ENCODE measurements around the gene MCM5. TPM values are rescaled to one million over a fixed set of nuclear protein-coding genes. Genes with fewer than 3 reads are reported as not detected.
"Not testable (repeated sequence)": the region's sequence is repeated elsewhere in the genome, so short reads cannot be mapped to it uniquely, and the experiment has no call there.

MCM5 gene
- total and polyA plus RNA-seq, 2 donors = 22.2 to 24.7 TPM

DNA sequence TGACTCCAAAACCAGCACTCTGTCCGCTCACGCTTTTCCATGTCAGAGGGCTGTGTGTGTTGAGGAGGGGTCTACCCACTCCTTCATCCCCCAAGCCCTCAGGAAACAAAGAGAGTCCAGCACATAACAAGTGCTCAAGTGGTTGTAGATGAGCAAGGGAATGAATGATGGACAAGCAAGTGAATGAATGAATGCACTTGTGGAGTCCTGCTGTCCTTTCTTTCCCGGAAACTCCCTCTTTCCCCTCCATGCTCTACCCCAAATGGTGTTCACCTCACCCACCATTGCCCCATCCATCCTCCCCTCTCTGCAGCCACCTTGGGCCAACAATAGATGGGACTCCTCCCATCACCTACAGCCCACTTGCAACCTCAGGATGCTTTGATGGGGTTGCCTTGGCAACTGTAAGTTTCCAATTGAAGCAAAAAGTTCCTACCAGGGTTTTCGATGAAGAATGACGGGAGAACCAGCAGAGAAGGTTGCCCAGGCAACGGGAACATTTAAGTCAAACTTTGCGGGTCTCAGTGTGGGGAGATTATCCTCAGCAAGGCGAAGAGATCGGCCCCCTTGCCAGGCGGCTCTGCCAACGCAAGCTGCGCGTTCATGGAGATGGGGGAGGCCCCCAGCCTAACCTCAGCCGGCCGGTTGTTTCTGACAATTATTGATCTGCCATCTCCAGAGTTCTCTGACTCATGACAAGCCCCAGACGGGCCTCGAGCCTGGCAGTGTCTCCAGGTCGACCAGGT is 51.1 kb downstream of the MCM5 start:
- 88% methylated on average over 18 of the region's 18 CpGs for WGBS
- no peaks in the 10 kb centered on the region for H3K36me3 ChIP-seq (ENCODE audit: insufficient read depth)
- no peak for DNase-seq (ENCODE audit: extremely low spot score)

DNA sequence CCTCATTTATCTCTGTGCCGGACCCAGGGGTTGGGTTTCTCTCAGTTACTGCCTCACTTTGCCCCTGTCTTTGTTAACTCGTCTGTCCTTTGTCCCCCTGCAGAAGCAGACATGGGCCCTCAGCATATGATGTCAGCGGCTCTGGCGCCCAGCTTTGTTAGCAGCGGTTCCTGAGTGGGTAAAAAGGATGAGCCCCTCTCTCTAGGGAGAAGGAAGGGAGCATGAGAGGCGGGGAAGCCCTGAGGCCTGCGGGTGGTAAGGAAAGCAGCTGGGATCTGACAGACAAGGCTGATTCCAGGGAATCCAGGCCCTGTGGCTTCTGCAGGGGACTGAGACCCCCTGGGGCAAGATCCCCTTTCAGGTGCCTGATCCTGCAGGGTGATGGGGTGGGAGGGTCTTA is 51.7 kb downstream of the MCM5 start:
- Histone ChIP-seq H3K4me1 (ENCODE audit: insufficient read depth) (no peaks in the 10 kb centered on the region), H3K4me3 (ENCODE audit: low read depth, low read length) (no peak overlapping the region), H3K36me3 (ENCODE audit: insufficient read depth) (no peaks in the 10 kb centered on the region), H3K27ac (ENCODE audit: low read depth) (peak overlapping the region; percentile 65)
- no peak for DNase-seq (ENCODE audit: extremely low spot score)
- 86% methylated on average over 7 of the region's 7 CpGs for WGBS

More for the DNA sequence above, 51.1 kb downstream of the MCM5 start:
- H3K27ac ChIP-seq (ENCODE audit: low read depth) = no peak overlapping the region
- no peaks in the 10 kb centered on the region for H3K4me1 ChIP-seq (ENCODE audit: insufficient read depth)
- no peak overlapping the region for H3K4me3 ChIP-seq (ENCODE audit: low read depth, low read length)

DNA sequence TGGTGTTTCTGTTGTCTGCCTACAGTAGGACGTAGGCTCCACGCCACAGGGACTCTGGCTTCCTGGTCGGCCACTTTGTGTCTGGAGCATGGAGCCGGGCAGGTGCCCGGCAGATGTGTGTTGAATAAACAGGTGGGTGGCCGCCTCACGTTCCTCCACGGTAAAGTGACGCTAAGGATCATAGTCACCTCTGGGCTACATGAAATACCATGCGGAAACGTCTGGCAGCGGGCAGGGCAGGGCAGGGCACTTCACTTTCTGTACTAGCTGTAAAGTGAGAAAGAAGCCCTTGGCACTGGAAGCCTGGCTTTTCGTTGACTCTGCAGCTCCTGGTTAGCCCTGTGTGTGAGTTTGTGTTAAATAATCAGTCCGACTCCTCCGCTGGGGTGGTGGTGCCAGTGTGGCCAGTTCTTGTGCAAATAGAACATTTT is 52.4 kb downstream of the MCM5 start:
- Histone ChIP-seq H3K4me3 (ENCODE audit: low read depth, low read length) (no peak overlapping the region), H3K36me3 (ENCODE audit: insufficient read depth) (no peaks in the 10 kb centered on the region), H3K27ac (ENCODE audit: low read depth) (peak overlapping the region; percentile 65), H3K4me1 (ENCODE audit: insufficient read depth) (no peaks in the 10 kb centered on the region)
- WGBS = 88% methylated on average over 15 of the region's 15 CpGs
- peak; percentile 49 for DNase-seq (ENCODE audit: extremely low spot score)

DNA sequence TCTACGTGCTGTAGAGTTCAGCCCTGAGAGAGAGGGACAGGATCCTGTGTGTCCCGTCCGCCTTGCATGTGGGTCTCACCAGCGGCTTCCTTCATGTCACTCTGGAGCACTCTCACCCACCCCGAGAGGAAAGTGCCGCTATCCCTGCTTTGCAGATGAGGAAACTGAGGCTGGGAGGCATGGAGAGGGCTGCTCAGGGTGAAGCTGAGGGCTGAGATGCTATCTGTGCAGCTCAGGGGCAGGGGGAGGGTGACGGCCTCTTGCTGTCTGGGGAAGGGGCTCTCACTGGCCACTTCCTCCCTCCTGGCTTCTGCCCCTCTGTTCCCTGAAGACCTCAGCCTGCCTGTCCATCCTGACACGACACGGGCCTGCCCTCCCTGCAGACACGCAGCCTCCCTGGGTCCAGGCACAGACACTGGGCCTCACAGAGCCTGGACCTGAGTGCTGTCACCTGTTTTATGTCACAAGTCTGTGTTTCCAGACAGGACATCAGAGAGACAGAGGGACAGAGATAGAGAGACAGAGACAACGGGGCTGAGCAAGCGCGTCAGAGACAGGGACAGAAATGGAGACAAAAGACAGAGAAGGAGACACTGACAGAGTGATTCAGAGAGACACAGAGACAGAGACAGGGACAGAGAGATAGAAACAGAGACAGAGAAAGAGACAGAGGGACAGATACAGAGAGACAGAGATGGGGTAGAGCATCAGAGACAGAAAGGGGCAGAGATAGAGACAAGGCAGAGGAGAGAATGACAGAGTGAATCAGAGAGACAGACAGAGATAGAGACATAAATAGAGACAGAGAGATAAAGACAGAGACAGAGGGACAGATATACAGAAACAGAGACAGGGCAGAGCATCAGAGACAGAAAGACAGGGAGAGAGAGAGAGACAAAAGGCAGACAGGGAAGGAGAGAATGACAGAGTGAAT is 53.1 kb downstream of the MCM5 start:
- Histone ChIP-seq H3K4me3 (ENCODE audit: low read depth, low read length) (no peak overlapping the region), H3K4me1 (ENCODE audit: insufficient read depth) (no peaks in the 10 kb centered on the region), H3K36me3 (ENCODE audit: insufficient read depth) (no peaks in the 10 kb centered on the region), H3K27ac (ENCODE audit: low read depth) (no peak overlapping the region)
- WGBS = 84% methylated on average over 13 of the region's 13 CpGs
- DNase-seq (ENCODE audit: extremely low spot score) = no peak

DNA sequence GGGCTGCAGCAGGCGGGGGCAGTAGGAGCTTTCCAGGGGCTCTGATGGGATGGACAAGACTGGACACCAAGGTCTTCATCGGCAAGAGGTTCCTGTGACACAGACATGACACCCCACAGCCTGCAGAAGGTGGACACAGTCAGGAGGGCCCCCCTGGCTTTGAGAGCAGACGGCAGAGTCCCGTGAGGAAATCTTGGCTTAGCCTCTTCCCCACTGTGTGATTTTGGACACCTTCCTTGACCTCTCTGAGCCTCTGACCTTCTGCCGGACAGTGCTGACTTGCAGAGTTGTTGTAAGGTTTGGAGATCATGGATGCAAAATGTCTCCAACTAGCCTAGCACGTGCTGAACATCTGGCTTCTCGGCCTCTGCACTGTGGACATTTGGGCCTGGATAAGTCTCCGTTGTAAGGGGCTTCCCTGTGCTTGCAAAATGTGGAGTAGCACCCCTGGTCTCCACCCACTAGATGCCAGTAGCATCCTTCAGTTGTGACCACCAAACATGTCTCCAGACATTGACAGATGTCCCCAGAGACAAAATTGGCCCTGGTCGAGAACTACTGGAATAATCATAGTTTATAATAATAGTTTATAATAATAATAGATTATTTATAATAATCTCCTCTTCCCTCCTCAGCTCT is 54.6 kb downstream of the MCM5 start:
- no peaks in the 10 kb centered on the region for H3K36me3 ChIP-seq (ENCODE audit: insufficient read depth)
- 59% methylated on average over 9 of the region's 9 CpGs for WGBS

DNA sequence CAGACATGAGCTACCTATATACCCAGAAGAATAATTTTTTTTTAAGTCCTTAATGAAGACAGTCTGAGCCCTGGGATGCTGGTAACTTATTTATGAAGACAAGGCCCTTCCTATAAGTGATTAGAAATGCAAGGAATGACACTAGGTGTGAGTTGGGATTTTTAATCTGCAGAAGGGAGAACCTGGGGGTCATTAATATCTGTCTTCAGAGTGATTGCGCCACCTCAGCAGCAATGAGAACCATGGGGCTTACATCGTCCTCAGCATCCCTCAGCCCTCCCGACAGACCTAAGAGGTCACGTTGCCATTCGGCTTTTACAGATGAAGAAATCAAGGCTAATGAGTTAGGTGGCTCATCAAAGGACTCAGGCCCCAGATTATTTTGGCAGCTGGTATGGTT is 55.6 kb downstream of the MCM5 start:
- no peak overlapping the region for H3K27ac ChIP-seq (ENCODE audit: low read depth)
- H3K36me3 ChIP-seq (ENCODE audit: insufficient read depth) = no peaks in the 10 kb centered on the region
- DNase-seq (ENCODE audit: extremely low spot score) = no peak
- WGBS = 93% methylated on average over 5 of the region's 5 CpGs
- no peaks in the 10 kb centered on the region for H3K4me1 ChIP-seq (ENCODE audit: insufficient read depth)
- H3K4me3 ChIP-seq (ENCODE audit: low read depth, low read length) = no peak overlapping the region

More for the DNA sequence above, 54.6 kb downstream of the MCM5 start:
- Histone ChIP-seq H3K4me1 (ENCODE audit: insufficient read depth) (no peaks in the 10 kb centered on the region), H3K27ac (ENCODE audit: low read depth) (no peak overlapping the region), H3K4me3 (ENCODE audit: low read depth, low read length) (no peak overlapping the region)
- DNase-seq (ENCODE audit: extremely low spot score) = no peak

DNA sequence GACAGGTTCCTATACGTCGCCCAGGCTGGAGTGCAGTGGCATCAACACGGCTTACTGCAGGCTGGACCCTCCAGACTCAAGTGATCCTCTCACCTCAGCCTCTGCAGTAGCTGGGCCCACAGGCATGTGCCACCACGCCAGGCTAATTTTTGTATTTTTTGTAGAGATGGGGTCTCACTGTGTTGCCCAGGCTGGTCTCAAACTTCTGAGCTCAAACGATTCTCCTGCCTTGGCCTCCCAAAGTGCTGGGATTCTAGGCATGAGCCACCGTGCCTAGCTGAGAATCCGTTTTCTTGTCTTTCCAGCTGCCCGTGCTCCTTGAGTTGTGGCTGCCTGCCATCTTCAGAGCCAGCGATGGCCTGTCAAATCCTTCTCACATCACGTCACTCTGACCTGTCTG is 56.8 kb downstream of the MCM5 start:
- Histone ChIP-seq H3K4me1 (ENCODE audit: insufficient read depth) (no peaks in the 10 kb centered on the region), H3K36me3 (ENCODE audit: insufficient read depth) (no peaks in the 10 kb centered on the region), H3K27ac (ENCODE audit: low read depth) (no peak overlapping the region), H3K4me3 (ENCODE audit: low read depth, low read length) (no peak overlapping the region)
- 95% methylated on average over 10 of the region's 10 CpGs for WGBS
- no peak for DNase-seq (ENCODE audit: extremely low spot score)

DNA sequence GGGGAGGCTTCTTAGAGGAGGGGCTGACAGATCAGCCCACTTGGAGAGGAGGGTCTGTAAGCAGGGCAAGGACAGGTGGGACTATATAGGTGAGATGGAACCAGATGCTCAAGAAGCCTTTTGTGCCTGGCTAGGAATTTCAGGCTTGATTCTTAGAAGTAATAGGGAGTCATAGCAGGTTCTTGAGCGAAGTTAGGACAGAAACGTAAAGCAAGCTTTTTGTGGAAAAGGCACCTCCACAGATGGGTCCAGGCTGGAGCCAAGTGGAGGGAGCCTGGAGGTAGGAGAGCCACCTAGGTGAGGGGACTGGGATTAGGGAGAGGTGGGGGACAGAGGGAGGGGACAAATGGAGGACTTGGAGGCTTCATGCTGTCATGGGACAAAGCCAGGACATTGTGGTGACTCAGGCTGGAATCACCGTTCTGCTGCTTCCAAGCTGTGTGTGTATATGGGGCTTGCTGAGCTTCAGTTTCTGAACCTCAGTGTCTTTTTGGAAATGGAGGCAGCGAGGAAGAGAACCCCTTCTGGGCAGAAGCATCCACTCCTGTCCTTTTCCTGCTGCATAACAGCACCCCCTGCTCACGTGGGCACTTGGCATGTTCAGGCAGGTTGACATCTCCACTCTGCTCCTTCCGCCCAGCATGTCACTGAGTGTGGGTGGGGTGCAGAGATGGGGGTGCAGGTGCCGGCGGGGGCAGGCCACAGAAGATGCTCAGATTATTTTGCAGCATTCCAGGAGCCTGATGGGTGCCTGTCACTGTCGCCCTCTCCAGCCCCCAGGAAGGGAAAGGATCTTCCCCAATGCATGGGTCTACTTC is 58.0 kb downstream of the MCM5 start:
- no peaks in the 10 kb centered on the region for H3K36me3 ChIP-seq (ENCODE audit: insufficient read depth)
- H3K4me1 ChIP-seq (ENCODE audit: insufficient read depth) = no peaks in the 10 kb centered on the region
- H3K4me3 ChIP-seq (ENCODE audit: low read depth, low read length) = no peak overlapping the region
- DNase-seq (ENCODE audit: extremely low spot score) = no peak
- H3K27ac ChIP-seq (ENCODE audit: low read depth) = no peak overlapping the region
- 83% methylated on average over 9 of the region's 9 CpGs for WGBS

DNA sequence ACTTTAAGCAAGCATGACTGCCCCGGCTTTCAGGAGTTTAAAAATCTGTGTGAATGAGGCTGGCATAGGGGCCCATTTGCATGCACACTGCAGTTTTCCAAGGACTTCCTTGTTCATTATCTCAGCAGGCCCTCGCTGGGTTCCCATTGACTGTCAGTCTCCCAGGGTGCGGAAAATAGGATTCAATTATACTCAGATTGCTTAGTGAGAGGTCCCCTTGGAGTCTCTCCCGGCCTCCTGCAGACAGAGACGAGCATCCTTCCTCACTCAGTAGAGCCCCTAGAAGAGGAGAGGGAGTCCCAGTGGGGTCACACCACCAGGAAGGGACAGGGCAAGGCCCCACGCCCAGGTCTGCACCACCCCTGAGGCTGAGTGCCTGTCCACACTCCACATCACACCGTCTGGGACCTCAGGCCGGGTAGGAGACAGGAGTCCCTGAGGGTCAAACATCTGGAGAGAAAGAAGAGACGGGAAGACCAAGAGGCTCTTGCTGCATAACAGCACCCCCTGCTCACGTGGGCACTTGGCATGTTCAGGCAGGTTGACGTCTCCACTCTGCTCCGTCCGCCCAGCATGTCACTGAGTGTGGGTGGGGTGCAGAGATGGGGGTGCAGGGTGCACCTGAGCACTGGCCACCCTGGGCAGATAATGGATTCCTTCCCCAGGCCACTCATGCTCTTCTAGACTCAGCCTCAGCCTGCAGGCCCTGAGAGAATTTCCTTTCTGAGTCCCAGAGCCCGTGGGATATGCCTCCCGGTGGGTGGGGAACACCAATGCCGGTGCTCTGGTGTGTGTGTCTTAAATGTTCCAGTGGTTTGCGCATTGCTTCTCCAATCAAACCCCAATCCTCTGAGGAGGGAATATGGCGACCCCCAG is 58.8 kb downstream of the MCM5 start:
- H3K27ac ChIP-seq (ENCODE audit: low read depth) = no peak overlapping the region
- H3K36me3 ChIP-seq (ENCODE audit: insufficient read depth) = no peaks in the 10 kb centered on the region
- WGBS = 87% methylated on average over 18 of the region's 18 CpGs
- DNase-seq (ENCODE audit: extremely low spot score) = no peak
- H3K4me1 ChIP-seq (ENCODE audit: insufficient read depth) = no peaks in the 10 kb centered on the region
- no peak overlapping the region for H3K4me3 ChIP-seq (ENCODE audit: low read depth, low read length)

DNA sequence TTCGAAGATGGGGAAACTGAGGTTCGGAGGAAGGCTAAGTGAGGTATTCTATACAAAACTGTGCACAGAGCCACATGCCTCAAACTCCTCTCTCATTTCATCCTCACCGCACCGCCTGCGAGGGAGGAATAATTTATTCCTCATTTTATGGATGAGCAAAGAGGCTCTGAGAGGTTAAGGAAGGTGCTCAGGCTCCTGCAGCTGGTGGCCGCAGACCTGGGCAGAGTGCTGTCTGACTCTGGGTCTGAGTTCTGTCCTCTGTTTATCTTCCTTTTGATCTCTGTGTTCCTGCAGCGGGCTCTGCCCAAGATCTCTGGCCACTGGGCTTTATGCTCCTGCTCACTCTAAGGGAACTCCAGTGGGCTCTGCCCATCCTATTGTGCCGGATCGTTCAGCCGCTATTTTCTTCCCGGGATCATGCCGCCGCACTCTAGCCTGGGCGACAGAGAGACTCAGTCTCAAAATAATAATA is 59.5 kb downstream of the MCM5 start:
- Histone ChIP-seq H3K4me1 (ENCODE audit: insufficient read depth) (no peaks in the 10 kb centered on the region), H3K36me3 (ENCODE audit: insufficient read depth) (no peaks in the 10 kb centered on the region), H3K27ac (ENCODE audit: low read depth) (no peak overlapping the region), H3K4me3 (ENCODE audit: low read depth, low read length) (no peak overlapping the region)
- 93% methylated on average over 14 of the region's 14 CpGs for WGBS
- DNase-seq (ENCODE audit: extremely low spot score) = no peak

DNA sequence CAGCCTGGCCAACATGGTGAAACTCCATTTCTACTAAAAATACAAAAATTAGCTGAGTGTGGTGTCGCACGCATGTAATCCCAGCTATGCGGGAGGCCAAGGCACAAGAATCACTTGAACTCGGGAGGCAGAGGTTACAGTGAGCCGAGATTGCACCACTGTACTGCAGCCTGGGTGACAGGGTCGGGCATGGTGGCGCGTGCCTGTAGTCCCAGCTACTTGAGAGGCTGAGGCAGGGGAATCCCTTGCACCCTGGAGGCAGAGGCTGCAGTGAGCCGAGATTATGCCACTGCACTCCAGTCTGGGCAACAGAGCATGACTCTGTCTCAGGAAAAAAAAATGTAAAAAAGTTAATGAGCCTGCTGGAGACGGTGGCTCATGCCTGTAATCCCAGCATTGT is 60.0 kb downstream of the MCM5 start:
- WGBS = 93% methylated on average over 10 of the region's 10 CpGs
- H3K36me3 ChIP-seq (ENCODE audit: insufficient read depth); H3K4me3 ChIP-seq (ENCODE audit: low read depth, low read length); DNase-seq (ENCODE audit: extremely low spot score); H3K27ac ChIP-seq (ENCODE audit: low read depth); H3K4me1 ChIP-seq (ENCODE audit: insufficient read depth): not testable (repeated sequence)

DNA sequence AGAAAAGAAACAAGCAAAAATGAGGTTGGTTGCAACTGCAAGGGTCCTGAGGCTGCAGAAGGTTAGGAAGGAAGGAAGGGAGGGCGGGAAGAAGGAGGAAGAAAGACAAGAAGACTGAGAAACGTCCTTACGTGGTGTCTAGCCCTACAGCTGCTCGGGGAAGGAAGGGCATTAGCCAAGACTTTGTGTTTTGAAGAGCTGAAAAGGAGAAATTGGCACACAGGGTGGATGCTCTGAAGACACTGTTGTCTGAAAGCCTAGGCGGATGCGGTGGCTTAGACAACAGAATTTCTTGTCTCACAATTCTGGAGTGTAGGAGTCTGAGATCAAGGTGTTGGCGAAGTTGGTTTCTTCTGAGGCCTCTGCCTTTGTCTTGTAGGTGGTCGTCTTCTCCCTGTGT is 60.7 kb downstream of the MCM5 start:
- no peaks in the 10 kb centered on the region for H3K4me1 ChIP-seq (ENCODE audit: insufficient read depth)
- no peaks in the 10 kb centered on the region for H3K36me3 ChIP-seq (ENCODE audit: insufficient read depth)
- WGBS = 84% methylated on average over 8 of the region's 8 CpGs
- H3K4me3 ChIP-seq (ENCODE audit: low read depth, low read length) = no peak overlapping the region
- H3K27ac ChIP-seq (ENCODE audit: low read depth) = no peak overlapping the region
- no peak for DNase-seq (ENCODE audit: extremely low spot score)

All from urinary bladder (tissue), 4 donors.